NT2/D1 (cell line): ENCODE results near the gene ANKUB1.
A peak's percentile ranks its signal among the peaks of the same experiment; 100 is the strongest.

Experiments used
- DNase-seq: peaks from one replicate; pipeline ENCODE4 v3.0.0-alpha.2; 2011; ENCODE audit warnings: low read depth, low spot score
- H3K27me3 ChIP-seq: 2 replicates; pipeline ENCODE4 v1.6.0; 2011; ENCODE audit warnings: mild to moderate bottlenecking; ENCODE audit not compliant: insufficient read length, insufficient read depth
- H3K36me3 ChIP-seq: 2 replicates; pipeline ENCODE4 v1.6.1; 2011; ENCODE audit warnings: mild to moderate bottlenecking, low read length, mixed read lengths; ENCODE audit not compliant: insufficient read depth, insufficient read length
- H3K4me1 ChIP-seq: 2 replicates; pipeline ENCODE4 v1.5.1; 2011; ENCODE audit not compliant: insufficient read depth, insufficient read length
- H3K4me3 ChIP-seq: 2 replicates; pipeline ENCODE4 v1.5.1; 2011; ENCODE audit warnings: low read depth; ENCODE audit not compliant: insufficient read length
- H3K9ac ChIP-seq: 2 replicates; pipeline ENCODE4 v1.6.0; 2011; ENCODE audit warnings: low read depth; ENCODE audit not compliant: insufficient read length
- H3K9me3 ChIP-seq: 2 replicates; pipeline ENCODE4 v1.5.1; 2011; ENCODE audit warnings: mild to moderate bottlenecking, low read length; ENCODE audit not compliant: insufficient read depth
- SUZ12 ChIP-seq: IDR thresholded peaks from 2 replicates; pipeline ENCODE4 v1.6.1; 2011; ENCODE audit not compliant: insufficient read length, insufficient read depth; ENCODE audit errors: extremely low read depth
- YY1 ChIP-seq: IDR thresholded peaks from 2 replicates; pipeline ENCODE4 v1.6.1; 2011; ENCODE audit not compliant: insufficient read length, insufficient read depth
- ZNF274 ChIP-seq: IDR thresholded peaks from 2 replicates; pipeline ENCODE4 v1.6.1; 2011; ENCODE audit warnings: mild to moderate bottlenecking, low read depth, low read length

The ANKUB1 gene

GRCh38 chr3:149813367-149814281 lies 21.3 kb upstream of the ANKUB1 start:
- Histone ChIP-seq H3K9ac (peak overlapping the region; percentile 93), H3K27me3 (no peaks in the 10 kb centered on the region), H3K4me1 (no peaks in the 10 kb centered on the region), H3K4me3 (peak overlapping the region; percentile 69), H3K36me3 (no peaks in the 10 kb centered on the region), H3K9me3 (no peaks in the 10 kb centered on the region)
- peak; percentile 23 for DNase-seq
- TF ChIP-seq YY1 (no peak), SUZ12 (no peak), ZNF274 (no peak)

- peak within 1 kb of the TSS; percentile 93 for H3K9ac ChIP-seq
- H3K36me3 ChIP-seq = no peaks in the 10 kb centered on the region
Measured at GRCh38 chr3:149812606-149813366, 20.4 kb upstream of the ANKUB1 start, which contains the start of gene RNF13. TSS of gene RNF13 (plus strand) at chr3:149813215. CDS start at chr3:149846027, 32,812 bp downstream.

GRCh38 chr3:149812165-149812605 lies 19.8 kb upstream of the ANKUB1 start:
- Histone ChIP-seq H3K36me3 (no peaks in the 10 kb centered on the region), H3K27me3 (no peaks in the 10 kb centered on the region), H3K9ac (peak overlapping the region; percentile 93), H3K4me3 (peak overlapping the region; percentile 69), H3K9me3 (no peaks in the 10 kb centered on the region), H3K4me1 (no peaks in the 10 kb centered on the region)
- no peak for DNase-seq
- TF ChIP-seq SUZ12 (no peak), ZNF274 (no peak), YY1 (no peak)

More at GRCh38 chr3:149812606-149813366, 20.4 kb upstream of the ANKUB1 start, which contains the start of gene RNF13:
- no peaks in the 10 kb centered on the region for H3K9me3 ChIP-seq
- no peaks in the 10 kb centered on the region for H3K4me1 ChIP-seq
- peak within 1 kb of the TSS; percentile 69 for H3K4me3 ChIP-seq
- TF ChIP-seq ZNF274 (no peak), SUZ12 (no peak), YY1 (no peak)
- no peaks in the 10 kb centered on the region for H3K27me3 ChIP-seq
- peak; percentile 83 for DNase-seq

DNA sequence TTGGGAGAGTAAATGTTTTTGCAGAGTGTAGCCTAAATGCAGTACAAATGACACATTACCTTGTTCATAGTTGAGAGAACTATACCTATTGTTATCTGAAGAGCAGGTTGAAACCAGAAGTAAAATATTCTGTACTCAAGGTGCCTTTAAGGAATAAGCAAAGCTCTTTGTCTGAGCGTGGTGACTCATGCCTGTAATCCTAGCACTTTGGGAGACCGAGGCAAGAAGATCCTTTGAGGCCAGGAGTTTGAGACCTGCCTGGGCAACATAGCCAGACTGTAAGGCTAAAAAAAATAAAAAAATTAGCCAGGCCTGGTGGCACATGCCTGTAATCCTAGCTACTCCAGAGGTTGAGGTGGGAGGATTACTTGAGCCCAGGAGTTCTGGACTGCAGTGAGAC lies 18.5 kb upstream of the ANKUB1 start:
- Histone ChIP-seq H3K27me3 (no peaks in the 10 kb centered on the region), H3K9ac (no peak overlapping the region), H3K4me3 (no peak overlapping the region), H3K4me1 (no peaks in the 10 kb centered on the region), H3K9me3 (no peaks in the 10 kb centered on the region), H3K36me3 (no peaks in the 10 kb centered on the region)
- no peak for DNase-seq
- TF ChIP-seq ZNF274 (no peak), YY1 (no peak), SUZ12 (no peak)

GRCh38 chr3:149809699-149810098 lies 17.3 kb upstream of the ANKUB1 start:
- Histone ChIP-seq H3K9me3 (no peaks in the 10 kb centered on the region), H3K4me1 (no peaks in the 10 kb centered on the region)
- DNase-seq = no peak

GRCh38 chr3:149808209-149808829 lies 16.0 kb upstream of the ANKUB1 start:
- peak; percentile 44 for DNase-seq
- no peak overlapping the region for H3K9ac ChIP-seq
- no peaks in the 10 kb centered on the region for H3K27me3 ChIP-seq
- H3K9me3 ChIP-seq = no peaks in the 10 kb centered on the region
- no peak overlapping the region for H3K4me3 ChIP-seq
- TF ChIP-seq YY1 (no peak), SUZ12 (no peak), ZNF274 (no peak)
- H3K36me3 ChIP-seq = no peaks in the 10 kb centered on the region
- H3K4me1 ChIP-seq = no peaks in the 10 kb centered on the region

More at GRCh38 chr3:149809699-149810098, 17.3 kb upstream of the ANKUB1 start:
- Histone ChIP-seq H3K9ac (no peak overlapping the region), H3K36me3 (no peaks in the 10 kb centered on the region), H3K4me3 (no peak overlapping the region), H3K27me3 (no peaks in the 10 kb centered on the region)
- no peak for TF ChIP-seq ZNF274
- no peak for TF ChIP-seq YY1
- no peak for TF ChIP-seq SUZ12
